Nephron (organoid): ENCODE data around the gene TP63.

Experiments used
- H3K27ac Mint-ChIP-seq, 3 experiments: 2 replicates each; pipeline ENCODE4 v1.8.0; 2020; ENCODE audit warnings: mixed read lengths in 3 of 3, mild to moderate bottlenecking in 2 of 3, moderate library complexity in 1 of 3
- H3K27me3 Mint-ChIP-seq: 2 replicates; pipeline ENCODE4 v1.8.0; 2021; ENCODE audit warnings: low read depth, mild to moderate bottlenecking, moderate library complexity, mixed read lengths
- H3K36me3 Mint-ChIP-seq: 2 replicates; pipeline ENCODE4 v1.8.0; 2020; ENCODE audit warnings: low read depth, mixed read lengths
- H3K4me1 Mint-ChIP-seq: 2 replicates; pipeline ENCODE4 v1.8.0; 2020; ENCODE audit warnings: mixed read lengths
- H3K4me3 Mint-ChIP-seq, 3 experiments: 2 replicates each; pipeline ENCODE4 v1.8.0; 2020; ENCODE audit warnings: mild to moderate bottlenecking in 3 of 3, mixed read lengths in 3 of 3, moderate library complexity in 2 of 3
- H3K9me3 Mint-ChIP-seq: 2 replicates; pipeline ENCODE4 v1.8.0; 2020; ENCODE audit warnings: mixed read lengths
- TF ChIP-seq, protein P1 (sequence below), 3 experiments: fragments of 200-600 bp; sonication (generic); IDR thresholded peaks; one replicate each; pipeline ENCODE4 v1.5.0; 2021; ENCODE audit warnings: antibody characterized with exemption in 3 of 3; ENCODE audit not compliant: unreplicated experiment in 3 of 3

The TP63 gene

DNA sequence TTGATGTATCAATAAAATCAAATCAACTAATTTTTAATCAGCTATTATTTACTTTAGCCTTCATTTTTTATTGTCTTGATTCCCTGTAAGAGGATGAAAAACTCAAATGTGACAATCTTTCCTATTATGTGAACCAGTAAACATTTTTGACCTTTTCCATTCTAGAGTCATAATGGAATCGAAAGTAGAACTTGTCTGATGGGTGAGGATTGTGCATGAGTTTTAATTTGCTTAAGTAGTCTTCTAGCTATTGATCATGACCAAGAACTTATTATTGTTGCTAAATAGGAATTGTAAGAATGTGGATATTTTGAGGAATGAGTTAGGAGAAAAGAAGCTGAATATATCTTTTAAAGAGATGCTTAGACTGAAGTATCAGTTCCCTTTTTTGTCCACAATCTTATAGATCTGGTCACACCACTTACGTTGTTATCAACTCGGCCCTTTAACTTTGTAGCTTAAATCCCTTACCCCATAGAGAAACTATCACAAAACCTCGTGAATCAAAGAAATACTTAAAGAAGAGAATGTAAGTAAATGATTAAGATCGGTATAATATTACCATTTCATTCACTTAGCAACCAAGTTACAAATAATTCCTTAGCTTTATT is 147.3 kb downstream of the TP63 start:
- H3K27me3 Mint-ChIP-seq, result no peaks in the 10 kb centered on the region
- H3K4me3 Mint-ChIP-seq, result no peak overlapping the region
- TF ChIP-seq, protein P1, sequence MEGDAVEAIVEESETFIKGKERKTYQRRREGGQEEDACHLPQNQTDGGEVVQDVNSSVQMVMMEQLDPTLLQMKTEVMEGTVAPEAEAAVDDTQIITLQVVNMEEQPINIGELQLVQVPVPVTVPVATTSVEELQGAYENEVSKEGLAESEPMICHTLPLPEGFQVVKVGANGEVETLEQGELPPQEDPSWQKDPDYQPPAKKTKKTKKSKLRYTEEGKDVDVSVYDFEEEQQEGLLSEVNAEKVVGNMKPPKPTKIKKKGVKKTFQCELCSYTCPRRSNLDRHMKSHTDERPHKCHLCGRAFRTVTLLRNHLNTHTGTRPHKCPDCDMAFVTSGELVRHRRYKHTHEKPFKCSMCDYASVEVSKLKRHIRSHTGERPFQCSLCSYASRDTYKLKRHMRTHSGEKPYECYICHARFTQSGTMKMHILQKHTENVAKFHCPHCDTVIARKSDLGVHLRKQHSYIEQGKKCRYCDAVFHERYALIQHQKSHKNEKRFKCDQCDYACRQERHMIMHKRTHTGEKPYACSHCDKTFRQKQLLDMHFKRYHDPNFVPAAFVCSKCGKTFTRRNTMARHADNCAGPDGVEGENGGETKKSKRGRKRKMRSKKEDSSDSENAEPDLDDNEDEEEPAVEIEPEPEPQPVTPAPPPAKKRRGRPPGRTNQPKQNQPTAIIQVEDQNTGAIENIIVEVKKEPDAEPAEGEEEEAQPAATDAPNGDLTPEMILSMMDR (IDR thresholded peaks at IDR 0.05; ENCODE audit: unreplicated experiment in 3 of 3), result no peak
- H3K9me3 Mint-ChIP-seq, result no peaks in the 10 kb centered on the region
- H3K4me1 Mint-ChIP-seq, result peaks cover 17% of the 10 kb centered on the region
- H3K27ac Mint-ChIP-seq, result no peak overlapping the region
- no peaks in the 10 kb centered on the region for H3K36me3 Mint-ChIP-seq

DNA sequence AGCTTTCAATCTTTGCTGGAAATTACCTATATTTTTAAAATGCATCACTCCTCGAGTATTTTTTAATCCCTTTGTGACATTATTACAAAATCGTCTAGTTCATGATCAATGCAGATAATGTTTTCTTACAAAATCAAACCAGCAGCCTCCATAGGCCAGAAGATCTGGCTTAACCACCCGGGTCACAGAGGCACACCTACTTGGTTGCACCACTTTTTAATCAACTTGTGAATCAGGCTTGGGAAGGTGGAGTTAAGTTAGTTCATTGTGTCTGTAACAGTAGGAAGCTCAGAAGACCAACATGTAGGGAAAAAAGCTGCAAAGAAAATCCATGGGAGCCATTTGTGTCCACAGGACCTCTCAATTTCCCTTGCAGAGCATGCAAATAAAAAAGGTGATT is 148.0 kb downstream of the TP63 start:
- no peak overlapping the region for H3K4me3 Mint-ChIP-seq
- no peak overlapping the region for H3K27ac Mint-ChIP-seq
- H3K27me3 Mint-ChIP-seq, result no peaks in the 10 kb centered on the region
- H3K4me1 Mint-ChIP-seq, result peaks cover 17% of the 10 kb centered on the region
- TF ChIP-seq, protein P1 (IDR thresholded peaks at IDR 0.05; ENCODE audit: unreplicated experiment in 3 of 3), result no peak
- no peaks in the 10 kb centered on the region for H3K36me3 Mint-ChIP-seq
- H3K9me3 Mint-ChIP-seq, result no peaks in the 10 kb centered on the region

DNA sequence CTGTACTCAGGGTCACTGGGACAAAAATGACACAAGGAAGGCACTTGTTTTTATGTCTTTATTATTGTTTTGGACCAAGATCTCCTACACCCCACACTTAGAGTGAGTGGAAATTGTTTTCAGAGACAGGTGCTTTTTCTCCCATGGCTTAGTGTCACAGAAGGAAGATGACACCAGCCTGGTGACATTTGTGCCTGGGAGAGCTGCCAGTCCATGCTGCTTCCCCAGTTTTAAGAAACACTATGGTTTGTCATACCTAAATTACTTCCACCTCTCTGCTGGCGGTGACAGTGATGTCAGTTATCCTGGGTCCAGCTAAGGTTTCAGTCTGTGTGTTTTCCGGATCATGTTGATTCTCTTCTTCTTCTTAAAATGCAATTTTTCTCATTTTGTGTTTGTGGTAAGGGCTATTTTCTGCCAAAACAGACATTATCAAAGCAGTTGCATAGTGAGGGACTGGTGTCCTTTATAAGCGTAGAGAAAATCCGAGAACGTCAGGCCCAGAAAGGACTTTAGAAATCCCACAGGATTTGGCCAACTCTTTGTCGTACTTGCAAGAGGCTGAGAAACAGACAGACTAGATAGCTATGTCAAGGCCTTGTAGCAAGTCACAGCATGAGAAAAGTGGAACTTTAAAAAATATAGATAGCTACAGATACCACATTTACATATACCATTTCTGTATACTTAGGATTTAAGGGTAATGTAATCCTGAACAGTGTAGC is 149.5 kb downstream of the TP63 start:
- peaks cover 17% of the 10 kb centered on the region for H3K4me1 Mint-ChIP-seq
- H3K4me3 Mint-ChIP-seq, result no peak overlapping the region
- no peak overlapping the region for H3K27ac Mint-ChIP-seq
- no peaks in the 10 kb centered on the region for H3K36me3 Mint-ChIP-seq
- H3K9me3 Mint-ChIP-seq, result no peaks in the 10 kb centered on the region
- no peaks in the 10 kb centered on the region for H3K27me3 Mint-ChIP-seq
- TF ChIP-seq, protein P1 (IDR thresholded peaks at IDR 0.05; ENCODE audit: unreplicated experiment in 3 of 3), result no peak

DNA sequence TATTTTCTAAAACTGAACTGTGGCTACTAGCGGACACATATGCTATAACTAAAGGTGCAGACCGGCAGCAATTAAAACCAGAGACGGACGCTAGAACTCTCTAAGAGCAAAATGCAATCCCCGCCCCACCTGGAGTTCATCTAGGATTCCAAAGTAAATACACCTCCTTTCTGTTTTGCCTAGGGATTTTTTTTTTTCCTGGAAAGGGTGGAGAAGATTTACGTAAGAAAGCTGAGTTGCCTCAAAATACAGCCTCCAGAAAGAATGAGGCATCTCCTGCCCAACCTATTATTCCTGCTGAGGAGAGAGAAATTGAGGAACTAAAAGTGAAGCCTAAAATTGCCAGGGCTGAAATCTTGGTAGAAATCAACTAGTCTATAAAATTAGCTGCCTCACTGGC is 150.2 kb downstream of the TP63 start:
- no peaks in the 10 kb centered on the region for H3K9me3 Mint-ChIP-seq
- TF ChIP-seq, protein P1 (IDR thresholded peaks at IDR 0.05; ENCODE audit: unreplicated experiment in 3 of 3), result no peak
- H3K27me3 Mint-ChIP-seq, result no peaks in the 10 kb centered on the region
- H3K4me3 Mint-ChIP-seq, result no peak overlapping the region
- peaks cover 17% of the 10 kb centered on the region for H3K4me1 Mint-ChIP-seq
- H3K36me3 Mint-ChIP-seq, result no peaks in the 10 kb centered on the region
- no peak overlapping the region for H3K27ac Mint-ChIP-seq

DNA sequence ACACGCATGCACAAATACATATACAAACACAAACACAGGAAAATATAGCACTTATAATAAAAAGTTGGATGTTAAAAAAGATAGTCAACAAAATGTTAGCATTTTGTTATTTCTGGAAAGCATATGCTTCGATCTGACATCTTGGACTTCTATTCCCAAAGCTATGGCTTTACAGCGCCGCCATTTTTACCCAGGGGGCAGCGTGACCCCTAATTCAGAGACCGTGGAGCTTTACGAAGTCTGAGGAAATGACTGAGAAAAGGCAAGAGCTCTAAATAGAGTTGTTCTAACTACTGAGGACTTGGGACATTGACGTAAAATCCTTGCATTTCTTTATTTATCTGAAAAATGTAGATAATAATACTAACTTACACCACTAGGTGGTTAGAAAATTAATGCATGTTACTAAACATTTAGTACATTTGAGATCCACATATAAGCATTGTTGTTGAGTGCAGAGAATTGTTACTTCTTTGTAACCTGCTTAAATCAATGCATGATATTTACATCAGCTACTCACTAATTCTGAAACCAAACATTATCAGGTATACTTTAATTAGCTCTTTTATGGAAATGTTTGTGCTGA is 155.4 kb downstream of the TP63 start:
- no peaks in the 10 kb centered on the region for H3K9me3 Mint-ChIP-seq
- TF ChIP-seq, protein P1 (IDR thresholded peaks at IDR 0.05; ENCODE audit: unreplicated experiment in 3 of 3), result peak in 1 of 3 experiments; percentile 26
- H3K36me3 Mint-ChIP-seq, result no peaks in the 10 kb centered on the region
- no peak overlapping the region for H3K27ac Mint-ChIP-seq
- H3K27me3 Mint-ChIP-seq, result no peaks in the 10 kb centered on the region
- H3K4me3 Mint-ChIP-seq, result no peak overlapping the region
- H3K4me1 Mint-ChIP-seq, result peaks cover 8% of the 10 kb centered on the region
